HG02938 (cell line): ENCODE measurements around the gene MITF.

Experiments used
- ATAC-seq: cut with Tn5 transposase; IDR thresholded peaks from one replicate; pipeline ENCODE4 v1.9.1; 2021; ENCODE audit warnings: mild to moderate bottlenecking, moderate library complexity; ENCODE audit not compliant: unreplicated experiment

MITF gene

DNA sequence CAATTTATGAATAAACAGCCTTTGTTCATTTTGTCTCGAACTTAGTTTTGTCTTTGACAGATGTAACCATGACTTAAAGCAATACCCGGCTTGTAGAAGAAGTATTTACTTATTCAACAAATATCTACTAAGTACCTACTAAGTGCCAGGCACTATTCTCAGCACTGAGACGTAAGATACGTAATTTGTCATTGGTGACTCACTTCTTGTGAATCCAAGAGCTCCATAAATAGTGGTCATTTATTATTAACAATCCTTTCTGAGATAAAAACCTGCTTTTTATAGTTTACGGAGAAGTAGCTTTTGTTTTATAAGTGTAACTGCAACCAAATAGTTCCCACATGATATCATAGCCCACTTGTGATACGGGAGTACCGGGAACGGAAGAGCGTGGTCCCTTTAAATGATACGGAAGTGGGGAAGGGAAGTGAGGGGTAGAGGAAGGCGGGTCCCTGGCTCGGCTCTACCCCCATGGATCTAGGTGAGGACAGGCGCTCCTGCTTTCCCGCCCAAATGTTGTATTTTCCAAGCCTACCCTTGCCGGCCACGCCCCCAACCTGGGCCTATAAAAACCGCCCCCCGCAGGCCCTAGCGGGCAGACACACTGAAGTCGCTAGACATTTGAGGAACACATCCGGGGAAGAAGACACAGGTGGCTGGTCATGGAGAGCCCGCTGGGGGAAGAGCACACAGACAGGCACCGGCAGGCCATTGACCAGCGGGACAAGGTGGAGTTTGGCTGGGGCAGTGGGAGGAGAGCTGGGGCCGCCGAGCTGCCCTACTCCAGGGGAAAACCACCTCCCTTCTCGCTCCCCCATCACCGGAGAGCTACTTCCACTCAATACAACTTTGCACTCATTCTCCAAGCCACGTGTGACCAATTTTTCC lies 260.1 kb downstream of the MITF start, which contains the start of gene SAMMSON:
Gene SAMMSON, plus strand, starts transcription at position 594 of the 888 bp plus-strand sequence.
- no peak for ATAC-seq

DNA sequence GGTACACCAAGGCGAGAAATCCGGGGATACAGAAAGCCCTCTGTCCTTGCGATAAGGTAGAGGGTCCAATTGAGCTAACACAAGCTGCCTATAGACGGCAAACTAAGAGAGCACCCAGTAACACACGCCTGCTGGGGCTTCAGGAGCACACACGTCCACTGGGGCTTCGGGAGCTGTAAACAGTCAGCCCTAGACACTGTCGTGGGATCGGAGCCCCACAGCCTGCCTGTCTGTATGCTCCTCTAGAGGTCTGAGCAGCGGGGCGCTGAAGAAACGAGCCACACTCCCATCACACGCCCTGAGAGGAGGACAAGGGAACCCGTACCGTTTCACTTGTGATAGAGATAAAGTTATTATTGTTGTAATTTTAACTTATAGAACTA lies 260.8 kb downstream of the MITF start:
- ATAC-seq: no peak

DNA sequence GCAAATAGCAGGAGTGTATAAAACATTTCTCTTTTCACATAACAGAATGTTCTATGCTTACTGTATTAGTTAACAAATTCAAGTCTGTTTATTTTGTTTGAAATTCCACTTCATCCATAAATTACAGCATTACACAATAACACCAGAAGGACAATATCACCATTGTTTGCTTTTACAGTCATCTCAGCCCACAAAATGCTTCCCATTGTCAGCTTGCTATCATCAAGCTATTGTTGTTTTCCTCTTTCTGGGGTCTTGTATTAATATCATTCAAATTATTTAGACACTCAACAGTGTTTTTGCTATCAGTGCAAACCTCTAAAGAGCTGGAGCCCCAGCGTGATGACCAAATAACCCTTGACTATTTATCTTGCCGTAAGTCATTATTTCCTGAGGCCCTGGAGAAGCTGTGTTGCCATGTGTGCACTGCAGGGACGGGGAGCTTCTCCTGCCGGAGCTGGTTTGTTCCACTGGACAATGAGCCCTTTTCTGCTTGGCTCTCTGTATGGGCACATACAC lies 261.4 kb downstream of the MITF start:
- ATAC-seq: no peak

DNA sequence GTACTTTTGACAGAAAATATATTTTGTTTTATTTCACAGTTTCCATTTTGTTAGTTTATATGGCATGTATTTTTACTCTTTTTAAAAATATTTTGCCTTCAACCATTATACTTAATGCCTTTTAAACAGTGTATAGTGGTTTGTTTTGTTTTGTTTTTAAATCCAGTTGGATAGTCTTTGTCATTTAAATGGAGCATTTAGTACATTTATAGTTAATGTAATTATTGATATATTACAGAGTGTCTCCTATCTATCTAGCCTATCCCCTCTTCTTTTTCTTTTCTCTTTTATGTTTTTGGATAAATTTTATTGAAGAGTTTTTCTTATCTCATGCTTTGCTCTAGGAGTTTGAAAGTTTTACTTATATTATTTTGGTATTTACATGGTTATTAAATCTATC lies 263.9 kb downstream of the MITF start:
- no peak for ATAC-seq

DNA sequence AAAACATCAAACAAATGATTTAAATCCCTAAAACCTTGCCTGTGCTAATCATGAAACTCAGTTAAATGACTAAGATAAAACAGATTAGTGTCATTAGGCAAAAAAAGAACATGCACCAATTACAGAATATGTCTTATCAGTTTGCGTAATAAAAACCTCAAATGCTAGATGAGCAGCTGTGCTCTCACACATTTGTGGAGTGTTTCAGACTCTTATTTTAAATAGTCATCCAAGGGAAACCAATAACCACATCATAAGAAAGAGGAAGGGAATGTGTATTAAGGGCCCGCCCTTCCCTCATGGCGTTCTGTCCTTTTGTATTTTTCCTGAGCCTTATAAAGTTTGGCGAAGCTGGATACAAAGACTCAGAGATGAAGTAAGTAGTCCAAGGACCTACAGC lies 266.8 kb downstream of the MITF start:
- no peak for ATAC-seq

DNA sequence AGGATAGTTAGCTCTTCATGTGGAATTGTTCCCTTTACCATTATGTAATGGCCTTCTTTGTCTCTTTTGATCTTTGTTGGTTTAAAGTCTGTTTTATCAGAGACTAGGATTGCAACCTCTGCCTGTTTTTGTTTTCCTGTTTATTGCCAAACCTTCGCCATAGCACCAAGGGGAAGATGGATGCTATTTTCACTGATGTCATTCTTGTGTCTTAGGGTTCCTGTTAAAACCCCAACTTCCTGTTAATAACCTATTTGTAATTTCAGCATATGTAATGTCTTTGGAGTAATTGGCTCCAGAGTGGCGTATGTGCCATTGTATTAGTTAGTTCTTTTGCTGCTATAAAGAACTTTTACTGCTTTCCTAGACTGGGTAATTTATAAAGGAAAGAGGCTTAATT lies 271.1 kb downstream of the MITF start:
- no peak for ATAC-seq

DNA sequence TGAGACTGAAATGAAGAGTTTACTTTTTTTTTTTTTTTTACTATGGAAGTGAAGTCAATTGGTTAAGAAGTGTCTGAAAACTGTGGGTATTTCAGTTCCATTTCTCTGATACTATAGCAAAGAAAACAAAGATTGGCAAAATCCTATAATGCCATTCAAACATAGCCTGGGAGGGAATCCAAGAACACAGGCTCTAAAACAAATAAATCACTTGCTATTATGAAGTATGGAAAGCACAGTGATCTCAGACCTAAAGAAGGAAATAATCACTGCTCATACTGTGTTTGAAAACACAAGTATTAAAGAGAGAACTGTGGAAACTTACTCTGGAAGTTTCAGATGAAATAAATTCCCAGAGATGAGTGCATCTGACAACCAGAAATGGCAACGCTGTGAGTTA lies 272.3 kb downstream of the MITF start:
- ATAC-seq: no peak
